22Rv1 (cell line): ENCODE data around the gene UBE2E2.

Source experiments
- H3K27ac ChIP-seq: fragments of 450-650 bp; 2 replicates; pipeline ENCODE4 v1.5.1; 2017
- ZFX ChIP-seq: fragments of 450-650 bp; IDR thresholded peaks from 2 replicates; pipeline ENCODE4 v1.6.1; 2017; ENCODE audit warnings: antibody characterized with exemption, borderline replicate concordance
- TF ChIP-seq, protein P1 (sequence below): fragments of 450-650 bp; IDR thresholded peaks from 2 replicates; pipeline ENCODE4 v1.5.1; 2017; ENCODE audit warnings: mild to moderate bottlenecking

The UBE2E2 gene

DNA sequence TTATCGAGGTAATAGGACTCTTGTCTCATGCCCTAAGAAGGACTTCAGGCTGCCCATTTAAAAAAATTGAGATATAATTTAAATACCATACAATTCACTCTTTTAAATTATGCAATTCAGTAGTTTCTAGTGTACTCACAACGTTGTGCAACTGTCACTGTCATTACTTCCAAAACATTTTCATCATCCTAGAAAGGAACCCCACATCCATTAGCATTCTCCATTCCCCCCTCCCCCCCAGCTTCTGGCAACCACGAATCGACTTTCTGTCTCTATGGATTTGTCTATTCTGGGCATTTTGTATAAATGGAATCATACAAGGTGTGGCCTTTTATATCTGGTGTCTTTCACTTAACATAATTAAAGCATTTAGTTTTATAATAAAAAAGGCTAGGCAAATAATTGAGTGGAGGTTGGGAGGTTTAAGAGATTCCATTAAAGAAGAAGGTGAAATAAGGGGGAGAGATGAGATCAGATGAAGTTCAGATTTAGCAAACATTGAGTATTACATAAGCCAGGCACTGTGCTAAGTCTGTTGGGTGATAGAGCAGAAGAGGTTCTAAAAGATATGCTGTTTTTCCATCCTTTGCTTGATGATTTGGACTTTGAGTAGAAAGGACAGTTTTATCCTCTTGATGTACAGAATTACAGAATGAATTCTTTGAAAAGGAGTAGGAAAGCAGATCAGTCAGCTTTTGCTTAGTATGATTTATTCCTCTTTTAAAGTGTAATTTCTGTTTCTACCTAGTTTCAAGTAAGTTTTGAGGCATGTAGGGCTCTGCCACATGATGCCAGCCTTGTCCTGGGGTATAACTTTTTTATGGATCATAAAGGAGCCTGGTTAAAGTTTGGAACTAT is 36.3 kb downstream of the UBE2E2 start:
- TF ChIP-seq ZFX = no peak
- TF ChIP-seq, protein P1, sequence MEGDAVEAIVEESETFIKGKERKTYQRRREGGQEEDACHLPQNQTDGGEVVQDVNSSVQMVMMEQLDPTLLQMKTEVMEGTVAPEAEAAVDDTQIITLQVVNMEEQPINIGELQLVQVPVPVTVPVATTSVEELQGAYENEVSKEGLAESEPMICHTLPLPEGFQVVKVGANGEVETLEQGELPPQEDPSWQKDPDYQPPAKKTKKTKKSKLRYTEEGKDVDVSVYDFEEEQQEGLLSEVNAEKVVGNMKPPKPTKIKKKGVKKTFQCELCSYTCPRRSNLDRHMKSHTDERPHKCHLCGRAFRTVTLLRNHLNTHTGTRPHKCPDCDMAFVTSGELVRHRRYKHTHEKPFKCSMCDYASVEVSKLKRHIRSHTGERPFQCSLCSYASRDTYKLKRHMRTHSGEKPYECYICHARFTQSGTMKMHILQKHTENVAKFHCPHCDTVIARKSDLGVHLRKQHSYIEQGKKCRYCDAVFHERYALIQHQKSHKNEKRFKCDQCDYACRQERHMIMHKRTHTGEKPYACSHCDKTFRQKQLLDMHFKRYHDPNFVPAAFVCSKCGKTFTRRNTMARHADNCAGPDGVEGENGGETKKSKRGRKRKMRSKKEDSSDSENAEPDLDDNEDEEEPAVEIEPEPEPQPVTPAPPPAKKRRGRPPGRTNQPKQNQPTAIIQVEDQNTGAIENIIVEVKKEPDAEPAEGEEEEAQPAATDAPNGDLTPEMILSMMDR = no peak
- H3K27ac ChIP-seq = no peak overlapping the region

DNA sequence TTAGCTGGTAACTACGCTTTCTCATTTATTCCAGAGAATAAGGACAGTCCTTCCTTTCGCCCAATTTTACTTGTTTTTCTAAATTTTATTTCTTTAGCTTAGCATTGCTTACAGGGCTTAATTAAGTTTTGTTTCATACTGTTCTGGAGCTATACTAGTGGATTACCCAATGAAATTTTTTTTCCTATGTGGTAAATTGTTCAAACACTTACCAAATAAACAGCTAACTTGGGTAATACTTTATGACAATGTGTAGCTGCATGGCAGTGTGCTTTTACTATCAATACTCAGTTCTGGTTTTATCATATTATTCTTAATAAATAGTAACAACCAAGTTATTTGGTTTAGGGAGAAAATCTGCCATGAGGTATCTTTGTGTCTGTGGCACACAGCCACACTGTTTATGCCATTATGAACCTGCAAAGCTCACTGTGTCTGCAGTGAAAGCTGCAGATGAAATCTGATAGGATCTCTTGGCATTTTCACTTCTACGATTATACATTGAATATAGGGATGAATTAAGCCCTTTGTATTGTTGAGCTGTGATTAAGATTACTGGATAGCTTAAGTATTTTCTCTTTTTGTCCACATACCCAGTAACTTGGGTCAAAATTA is 37.2 kb downstream of the UBE2E2 start:
- TF ChIP-seq, protein P1 = no peak
- TF ChIP-seq ZFX = no peak
- H3K27ac ChIP-seq = no peak overlapping the region

DNA sequence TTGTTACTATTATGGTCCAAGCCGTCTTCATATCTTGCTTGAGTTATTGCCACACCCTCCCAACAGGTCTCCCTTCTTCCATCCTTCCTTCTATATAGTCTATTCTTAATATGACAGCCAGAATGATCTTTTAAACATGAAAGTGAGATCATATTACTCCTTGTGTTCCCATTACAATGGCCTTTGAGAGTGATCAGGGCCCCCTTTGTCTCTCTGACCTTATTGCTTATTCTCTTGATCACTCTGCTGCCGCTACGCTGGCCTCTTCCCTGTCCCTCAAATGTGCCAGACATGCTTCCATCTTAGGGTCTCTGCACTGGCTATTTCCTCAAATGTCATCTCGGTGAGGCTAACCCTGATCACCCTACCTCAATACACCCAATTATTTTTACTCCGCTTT is 38.1 kb downstream of the UBE2E2 start:
- TF ChIP-seq, protein P1 = no peak
- no peak for TF ChIP-seq ZFX
- H3K27ac ChIP-seq = no peak overlapping the region

DNA sequence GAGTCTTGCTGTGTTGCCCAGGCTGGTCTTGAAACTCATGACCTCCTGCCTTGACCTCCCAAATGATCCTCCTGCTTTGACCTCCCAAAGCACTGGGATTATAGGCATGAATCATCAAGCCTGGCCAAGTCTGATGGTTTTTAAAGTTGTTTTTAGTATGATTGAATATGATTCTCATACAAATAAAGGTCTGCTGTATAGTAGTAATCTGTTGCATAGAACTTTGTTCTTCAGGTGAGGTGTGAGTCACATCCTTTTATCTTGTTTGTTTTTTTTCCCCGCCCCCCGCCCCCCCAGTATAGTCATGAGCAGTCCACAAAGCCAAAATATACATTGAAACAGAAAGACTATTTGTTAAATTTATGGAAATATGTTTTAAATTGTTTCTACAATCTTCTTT is 39.0 kb downstream of the UBE2E2 start:
- no peak overlapping the region for H3K27ac ChIP-seq
- TF ChIP-seq, protein P1 = no peak
- no peak for TF ChIP-seq ZFX

DNA sequence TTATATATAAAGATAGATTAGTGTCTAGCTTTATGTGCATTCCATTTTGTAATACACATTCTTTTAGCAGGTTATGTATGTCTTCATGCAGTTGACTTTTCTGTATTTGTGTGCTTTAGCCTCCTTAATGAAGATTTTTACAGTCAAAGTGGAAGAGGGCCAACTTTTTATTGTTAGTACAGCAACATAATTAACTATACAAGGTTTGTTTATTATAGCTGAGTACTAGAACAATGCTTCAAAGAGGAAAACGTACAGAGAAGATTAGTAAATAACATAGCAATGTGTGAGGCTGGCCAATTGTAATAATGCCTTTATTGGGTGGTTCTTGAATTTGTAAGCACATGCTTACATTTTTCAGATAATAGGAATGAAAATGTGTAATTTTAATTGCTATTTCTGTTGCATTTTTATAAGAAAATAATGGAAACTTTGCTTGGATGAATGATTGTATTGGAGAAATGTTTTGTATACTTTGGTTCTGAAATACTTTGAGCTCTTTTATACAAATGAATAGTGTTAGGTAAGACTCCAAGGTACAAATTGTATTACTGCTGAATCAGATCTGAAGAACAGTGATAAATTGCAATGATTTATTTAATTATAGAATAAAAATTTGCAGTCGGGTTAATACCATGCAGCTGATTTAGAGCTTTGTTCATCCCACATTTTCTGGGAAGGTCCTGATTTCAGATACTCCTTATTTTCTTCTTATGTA is 41.4 kb downstream of the UBE2E2 start:
- no peak overlapping the region for H3K27ac ChIP-seq
- no peak for TF ChIP-seq ZFX
- TF ChIP-seq, protein P1 = no peak

DNA sequence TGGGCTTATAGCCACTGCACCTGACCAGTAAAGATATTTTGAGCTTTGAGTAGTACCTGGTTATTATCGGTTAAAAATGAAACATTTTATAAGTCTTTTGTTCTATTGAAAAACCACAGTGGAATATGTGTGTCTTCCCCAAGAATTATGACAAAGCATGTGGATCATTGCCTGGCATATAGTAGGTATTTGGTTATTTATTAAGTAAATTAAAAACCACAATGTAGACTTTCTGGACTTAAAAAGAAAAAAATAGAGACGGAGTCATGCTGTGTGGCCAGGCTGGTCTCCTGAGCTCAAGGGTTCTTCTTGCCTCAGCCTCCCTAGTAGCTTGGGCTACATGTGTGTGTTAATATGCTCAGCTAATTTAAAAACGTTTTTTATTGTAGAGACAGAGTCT is 43.5 kb downstream of the UBE2E2 start:
- TF ChIP-seq, protein P1 = no peak
- no peak for TF ChIP-seq ZFX
- no peak overlapping the region for H3K27ac ChIP-seq
